ENCODE data around the gene CRYL1.

Gene CRYL1

DNA sequence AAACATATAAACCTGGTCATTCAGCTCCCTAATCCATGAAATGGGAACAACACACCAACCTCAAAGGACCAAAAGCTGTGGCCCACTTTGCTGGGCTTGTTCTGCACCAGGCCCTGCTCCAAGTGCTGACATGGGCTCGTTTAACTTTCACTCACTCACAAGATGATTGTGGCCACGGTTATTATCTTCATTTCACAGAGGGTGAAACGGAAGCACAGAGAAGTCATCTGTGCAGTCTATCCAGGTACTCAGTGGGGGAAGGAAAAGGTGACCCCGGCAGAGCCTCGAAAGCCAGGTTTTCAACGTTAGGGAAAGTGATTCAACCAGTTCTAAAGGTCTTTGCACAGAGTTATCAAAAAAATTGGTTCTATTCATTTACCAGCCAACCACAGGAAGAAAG lies 68.0 kb downstream of the CRYL1 start:
- TF ChIP-seq CTCF (conservative IDR thresholded peaks at IDR 0.05; ENCODE audit: low read length) = no peak
- no peak for DNase-seq (ENCODE audit: low read depth)
- H3K4me3 ChIP-seq (ENCODE audit: low read length) = no peak overlapping the region

- TF ChIP-seq CTCF (conservative IDR thresholded peaks at IDR 0.05; ENCODE audit: low read length) = no peak
- no peak for DNase-seq (ENCODE audit: low read depth)
- H3K4me3 ChIP-seq (ENCODE audit: low read length) = no peak overlapping the region
These were observed 68.9 kb downstream of the CRYL1 start for GRCh38 chr13:20456737-20457136.

DNA sequence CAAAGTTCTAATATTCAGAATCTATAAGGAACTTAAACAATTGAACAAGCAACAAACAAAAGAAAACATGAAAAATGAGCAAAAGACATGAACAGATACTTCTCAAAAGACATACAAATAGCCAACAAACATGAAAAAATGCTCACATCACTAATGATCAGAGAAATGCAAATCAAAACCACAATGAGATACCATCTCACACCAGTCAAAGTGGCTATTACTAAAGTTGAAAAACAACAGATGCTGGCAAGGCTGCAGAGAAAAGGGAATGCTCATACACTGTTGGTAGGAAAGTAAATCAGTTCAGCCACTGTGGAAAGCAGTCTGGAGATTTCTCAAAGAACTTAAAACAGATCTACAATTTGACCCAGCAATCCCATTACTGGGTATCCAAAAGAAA lies 74.3 kb downstream of the CRYL1 start:
- H3K4me3 ChIP-seq (ENCODE audit: low read length) = no peak overlapping the region
- TF ChIP-seq CTCF (conservative IDR thresholded peaks at IDR 0.05; ENCODE audit: low read length) = no peak
- no peak for DNase-seq (ENCODE audit: low read depth)

- TF ChIP-seq CTCF (conservative IDR thresholded peaks at IDR 0.05; ENCODE audit: low read length) = no peak
- H3K4me3 ChIP-seq (ENCODE audit: low read length) = no peak overlapping the region
- no peak for DNase-seq (ENCODE audit: low read depth)
These were observed 77.2 kb downstream of the CRYL1 start for GRCh38 chr13:20448470-20448869.

DNA sequence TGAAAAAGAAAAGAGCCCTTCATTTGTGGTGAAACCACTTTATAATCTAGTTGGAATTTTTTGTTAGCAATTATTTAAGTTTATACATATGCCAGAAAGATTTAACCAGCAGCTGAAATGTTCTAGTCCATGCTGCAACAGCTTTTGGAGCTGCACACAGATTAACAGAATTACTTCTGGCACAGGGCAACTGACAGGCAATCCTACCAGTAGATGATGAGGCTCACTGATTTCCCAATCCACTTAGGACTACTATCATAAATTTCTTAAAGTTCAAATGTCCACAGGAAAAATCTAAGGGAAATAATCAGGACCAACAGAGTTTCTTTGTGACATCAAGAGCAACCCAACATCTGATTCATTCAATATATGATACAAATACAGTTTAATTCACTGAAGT lies 78.8 kb downstream of the CRYL1 start:
- peak; percentile 40 for DNase-seq (ENCODE audit: low read depth)
- no peak overlapping the region for H3K4me3 ChIP-seq (ENCODE audit: low read length)
- no peak for TF ChIP-seq CTCF (conservative IDR thresholded peaks at IDR 0.05; ENCODE audit: low read length)

DNA sequence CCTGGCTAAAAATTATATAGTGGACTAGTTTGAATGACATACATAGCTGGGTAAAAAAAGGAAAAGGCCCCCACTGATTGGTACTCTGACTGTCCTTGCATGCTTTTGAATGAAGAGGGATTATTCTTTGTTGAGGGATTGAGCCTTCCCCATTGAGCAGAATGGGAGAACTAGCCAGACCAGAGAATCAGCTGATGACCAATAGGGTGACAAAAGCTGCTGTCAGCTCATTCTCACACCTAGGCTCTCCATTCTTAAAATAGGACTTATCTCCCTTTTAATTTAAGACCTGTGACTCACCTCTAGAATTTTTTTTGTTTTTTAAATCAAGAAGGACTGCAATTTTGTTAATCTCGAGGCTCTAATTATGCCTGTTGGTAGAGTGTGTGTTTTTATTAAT lies 79.3 kb downstream of the CRYL1 start:
- no peak for TF ChIP-seq CTCF (conservative IDR thresholded peaks at IDR 0.05; ENCODE audit: low read length)
- DNase-seq (ENCODE audit: low read depth) = no peak
- H3K4me3 ChIP-seq (ENCODE audit: low read length) = no peak overlapping the region

DNA sequence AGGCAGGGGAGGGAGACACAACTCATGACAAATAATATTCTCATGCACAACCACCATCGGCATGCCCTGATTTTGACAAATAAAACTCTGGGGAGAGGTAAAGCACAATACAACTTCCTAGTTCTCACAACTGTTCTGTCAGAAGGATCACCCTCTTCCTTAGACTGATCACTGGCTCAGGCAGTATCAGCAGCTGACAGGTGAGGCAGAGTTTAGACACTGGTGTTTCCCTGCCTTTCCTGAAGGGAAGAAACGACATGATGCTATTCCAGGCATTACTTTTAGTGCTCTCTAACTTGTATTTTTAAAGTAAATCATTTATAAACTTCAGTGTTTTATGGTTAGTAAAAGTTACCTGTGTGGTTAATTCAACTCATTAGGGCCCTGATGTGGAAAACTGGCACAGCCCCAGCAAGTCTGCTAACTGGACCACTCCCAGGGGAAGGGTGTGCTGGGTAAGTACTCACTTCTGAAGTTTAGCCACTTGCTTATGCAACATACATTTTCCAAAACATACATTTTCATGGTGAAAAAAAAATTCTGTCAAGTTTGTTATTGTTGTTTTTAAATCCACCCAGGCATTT lies 82.8 kb downstream of the CRYL1 start:
- TF ChIP-seq CTCF (conservative IDR thresholded peaks at IDR 0.05; ENCODE audit: low read length) = no peak
- no peak for DNase-seq (ENCODE audit: low read depth)
- H3K4me3 ChIP-seq (ENCODE audit: low read length) = no peak overlapping the region
